ENCODE measurements around the gene STPG3.
"Not testable (repeated sequence)": the region's sequence is repeated elsewhere in the genome, so short reads cannot be mapped to it uniquely, and the experiment has no call there.

STPG3 gene

GRCh38 chr9:137234758-137235423, 16.2 kb upstream of the STPG3 start:
- Mint-ChIP-seq H3K36me3 (ENCODE audit: low read depth) (no peaks in the 10 kb centered on the region), H3K4me3 (no peak overlapping the region), H3K9me3 (no peaks in the 10 kb centered on the region), H3K27ac (no peak overlapping the region), H3K27me3 (ENCODE audit: low read depth, poor library complexity) (no peaks in the 10 kb centered on the region), H3K4me1 (peaks cover 33% of the 10 kb centered on the region)
- TF ChIP-seq CTCF (IDR thresholded peaks at IDR 0.05) = no peak
- DNase-seq = no peak

- Mint-ChIP-seq H3K27me3 (ENCODE audit: low read depth, poor library complexity) (no peaks in the 10 kb centered on the region), H3K4me3 (no peak overlapping the region), H3K36me3 (ENCODE audit: low read depth) (no peaks in the 10 kb centered on the region), H3K27ac (no peak overlapping the region), H3K4me1 (peaks cover 33% of the 10 kb centered on the region), H3K9me3 (no peaks in the 10 kb centered on the region)
- DNase-seq = no peak
- no peak for TF ChIP-seq CTCF (IDR thresholded peaks at IDR 0.05)
Observed at GRCh38 chr9:137235424-137236237, 15.5 kb upstream of the STPG3 start.

GRCh38 chr9:137236238-137236935, 14.7 kb upstream of the STPG3 start:
- peaks cover 33% of the 10 kb centered on the region for H3K4me1 Mint-ChIP-seq
- peak; percentile 99 for TF ChIP-seq CTCF (IDR thresholded peaks at IDR 0.05)
- no peak overlapping the region for H3K4me3 Mint-ChIP-seq
- no peaks in the 10 kb centered on the region for H3K36me3 Mint-ChIP-seq (ENCODE audit: low read depth)
- no peaks in the 10 kb centered on the region for H3K9me3 Mint-ChIP-seq
- peak; percentile 96 for DNase-seq
- no peak overlapping the region for H3K27ac Mint-ChIP-seq
- H3K27me3 Mint-ChIP-seq (ENCODE audit: low read depth, poor library complexity) = no peaks in the 10 kb centered on the region

- Mint-ChIP-seq H3K4me1 (peaks cover 33% of the 10 kb centered on the region), H3K27ac (no peak overlapping the region), H3K9me3 (no peaks in the 10 kb centered on the region), H3K27me3 (ENCODE audit: low read depth, poor library complexity) (no peaks in the 10 kb centered on the region), H3K36me3 (ENCODE audit: low read depth) (no peaks in the 10 kb centered on the region), H3K4me3 (no peak overlapping the region)
- no peak for DNase-seq
- TF ChIP-seq CTCF (IDR thresholded peaks at IDR 0.05) = no peak
Observed at GRCh38 chr9:137236936-137237421, 14.1 kb upstream of the STPG3 start.

- Mint-ChIP-seq H3K27ac (no peak overlapping the region), H3K27me3 (ENCODE audit: low read depth, poor library complexity) (no peaks in the 10 kb centered on the region), H3K9me3 (no peaks in the 10 kb centered on the region), H3K4me3 (peak overlapping the region; percentile 24), H3K36me3 (ENCODE audit: low read depth) (peaks cover 10% of the 10 kb centered on the region), H3K4me1 (peaks cover 43% of the 10 kb centered on the region)
- no peak for TF ChIP-seq CTCF (IDR thresholded peaks at IDR 0.05)
- no peak for DNase-seq
Observed at GRCh38 chr9:137237759-137238726, 13.0 kb upstream of the STPG3 start.

GRCh38 chr9:137239541-137240200, 11.4 kb upstream of the STPG3 start:
- Mint-ChIP-seq H3K27ac (peak overlapping the region; percentile 93), H3K4me1 (peaks cover 58% of the 10 kb centered on the region), H3K36me3 (ENCODE audit: low read depth) (peaks cover 15% of the 10 kb centered on the region), H3K4me3 (peak overlapping the region; percentile 81)
- H3K9me3 Mint-ChIP-seq; H3K27me3 Mint-ChIP-seq (ENCODE audit: low read depth, poor library complexity); DNase-seq: not testable (repeated sequence)

All from nephron progenitor cell (in vitro differentiated cells).